Glomerular visceral epithelial cell (primary cell): ENCODE data around the gene GLIS2.

ENCODE experiments used
- DNase-seq: peaks from one replicate; pipeline ENCODE4 v3.0.0-alpha.2; 2016; ENCODE audit errors: extremely low spot score

Gene GLIS2

GRCh38 chr16:4297480-4297879 is 18.4 kb upstream of the GLIS2 start:
- DNase-seq: no peak

DNA sequence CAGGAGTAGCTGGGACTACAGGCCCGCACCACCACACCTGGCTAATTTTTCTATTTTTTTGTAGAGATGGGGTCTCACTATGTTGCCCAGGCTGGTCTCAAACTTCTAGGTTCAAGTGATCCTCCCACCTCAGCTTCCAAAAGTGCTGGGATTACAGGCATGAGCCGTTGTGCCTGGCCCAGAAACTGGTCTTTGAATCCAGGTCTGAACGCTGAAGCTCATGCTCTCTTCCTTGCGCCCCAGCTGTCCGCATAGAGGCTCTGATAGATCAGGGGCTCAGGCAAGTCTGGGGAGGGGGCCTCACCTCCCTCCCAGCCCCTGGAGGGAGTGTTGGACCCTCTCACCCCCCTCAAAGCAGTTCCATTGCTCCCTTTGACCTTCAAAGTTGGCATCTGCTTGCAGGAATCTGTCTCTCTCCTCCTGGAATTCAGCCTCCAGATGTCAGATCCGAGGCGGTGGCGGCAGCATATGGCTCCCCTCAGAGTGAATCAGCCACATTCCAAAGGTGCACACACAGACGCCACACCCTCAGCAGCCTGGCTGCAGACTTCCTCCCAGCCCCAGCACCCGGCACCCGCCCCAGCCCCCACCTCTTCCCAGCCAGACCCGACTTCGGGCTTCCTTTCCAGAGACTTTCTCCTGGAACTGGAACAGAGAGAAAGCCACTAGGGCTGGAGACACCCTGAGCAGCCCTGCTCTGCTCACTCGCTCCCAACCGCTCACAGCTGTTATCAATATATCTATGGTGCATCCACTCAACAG is 16.9 kb upstream of the GLIS2 start:
- DNase-seq: peak; percentile 92

GRCh38 chr16:4301177-4301576 is 14.7 kb upstream of the GLIS2 start:
- no peak for DNase-seq

- no peak for DNase-seq
Observed at GRCh38 chr16:4301968-4302367, 13.9 kb upstream of the GLIS2 start.

DNA sequence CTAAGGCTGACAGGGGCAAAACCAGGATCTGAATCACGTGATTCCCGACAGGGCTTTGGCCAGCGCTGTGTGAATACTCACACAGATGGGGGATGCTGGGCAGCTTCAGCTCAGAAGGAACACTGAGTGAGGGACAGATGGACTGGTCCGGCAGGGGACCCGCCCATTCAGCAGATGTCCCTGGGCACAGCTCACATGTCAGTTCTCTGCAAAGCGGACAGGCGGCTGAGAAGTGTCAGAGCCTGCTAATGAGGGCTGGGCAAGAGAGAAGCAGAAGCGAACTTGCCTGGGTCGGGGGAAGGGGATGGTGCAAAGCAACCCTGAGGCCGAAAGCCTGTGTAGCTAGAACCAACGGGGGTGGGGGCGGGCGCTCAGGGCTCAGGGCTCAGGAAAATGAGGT is 11.9 kb upstream of the GLIS2 start:
- no peak for DNase-seq

GRCh38 chr16:4306470-4307214 is 9.2 kb upstream of the GLIS2 start:
- DNase-seq: peak; percentile 53

DNA sequence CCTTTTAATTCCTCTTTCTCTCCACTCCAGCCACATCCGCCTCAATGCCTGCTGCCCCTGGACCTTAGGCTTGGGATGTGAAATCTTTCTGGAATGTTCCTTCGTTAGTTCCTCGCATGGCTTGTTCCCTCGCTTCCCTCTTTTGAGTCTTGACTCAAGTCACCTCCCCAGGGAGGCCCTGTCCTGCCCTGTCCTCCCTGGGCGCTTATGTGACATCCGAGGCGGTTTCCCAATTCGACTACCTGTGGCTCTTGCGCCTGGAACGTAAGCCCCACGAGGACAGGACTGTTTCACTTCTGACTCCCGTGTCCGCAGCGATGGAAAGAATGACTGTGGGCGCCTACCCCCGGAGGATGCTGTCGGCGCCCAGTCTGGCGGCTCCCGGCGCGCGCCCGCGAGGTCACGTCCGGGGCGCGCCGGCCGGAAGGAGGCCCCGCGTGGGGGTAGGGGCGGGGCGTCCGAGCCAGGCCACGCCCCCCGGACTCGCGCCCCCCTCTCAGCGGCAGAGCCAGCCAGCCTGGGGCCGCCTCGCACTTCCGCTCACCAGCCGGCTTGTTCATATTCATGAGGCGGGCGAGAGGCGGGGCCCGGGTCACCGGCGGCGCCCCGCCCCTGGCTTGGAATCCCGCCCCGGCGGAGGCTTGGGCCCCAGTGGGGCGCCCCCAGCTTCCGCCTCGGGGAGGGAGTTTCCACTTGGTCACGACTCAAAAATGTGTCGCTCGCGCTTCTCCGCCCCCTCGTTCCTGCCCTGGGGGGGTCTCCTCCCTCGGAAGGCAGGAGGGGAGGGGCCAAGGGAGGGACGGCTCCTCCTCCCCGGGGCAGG is 8.4 kb upstream of the GLIS2 start:
- peak; percentile 97 for DNase-seq

DNA sequence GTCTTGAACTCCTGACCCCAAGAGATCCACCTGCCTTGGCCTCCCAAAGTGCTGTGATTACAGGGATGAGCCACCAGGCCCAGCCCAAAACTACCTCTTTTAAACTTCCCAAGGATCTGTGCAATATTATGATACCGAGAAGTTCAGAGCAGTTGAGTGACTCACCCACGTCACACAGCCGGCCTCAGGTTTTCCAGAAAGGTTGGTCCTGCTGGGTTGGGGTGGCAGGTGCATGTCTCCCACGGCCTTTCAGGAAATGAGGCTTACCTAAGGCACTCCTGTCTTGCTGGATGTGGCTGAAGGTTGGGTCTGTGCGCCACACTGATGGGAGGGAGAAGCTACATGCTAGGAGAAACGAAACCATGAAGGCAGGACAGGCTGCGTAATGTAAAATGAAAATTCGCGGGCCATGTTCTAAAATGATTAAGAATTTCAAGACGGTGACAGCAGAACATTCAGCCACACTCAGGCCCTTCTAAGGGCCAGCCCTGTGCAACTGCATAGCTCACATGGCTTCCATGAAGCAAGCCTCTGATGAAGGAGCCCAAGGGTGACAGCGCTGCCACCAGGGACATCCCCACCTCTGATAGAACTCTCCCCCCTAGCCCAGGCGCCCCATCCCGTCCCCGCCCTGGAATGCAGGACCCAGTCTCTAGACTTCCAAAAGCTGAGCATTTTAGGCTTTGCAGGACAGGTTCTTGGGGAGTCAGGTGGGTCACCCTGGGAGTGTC is 6.6 kb upstream of the GLIS2 start:
- no peak for DNase-seq

- peak; percentile 86 for DNase-seq
Observed at GRCh38 chr16:4309833-4310266, 6.0 kb upstream of the GLIS2 start.

DNA sequence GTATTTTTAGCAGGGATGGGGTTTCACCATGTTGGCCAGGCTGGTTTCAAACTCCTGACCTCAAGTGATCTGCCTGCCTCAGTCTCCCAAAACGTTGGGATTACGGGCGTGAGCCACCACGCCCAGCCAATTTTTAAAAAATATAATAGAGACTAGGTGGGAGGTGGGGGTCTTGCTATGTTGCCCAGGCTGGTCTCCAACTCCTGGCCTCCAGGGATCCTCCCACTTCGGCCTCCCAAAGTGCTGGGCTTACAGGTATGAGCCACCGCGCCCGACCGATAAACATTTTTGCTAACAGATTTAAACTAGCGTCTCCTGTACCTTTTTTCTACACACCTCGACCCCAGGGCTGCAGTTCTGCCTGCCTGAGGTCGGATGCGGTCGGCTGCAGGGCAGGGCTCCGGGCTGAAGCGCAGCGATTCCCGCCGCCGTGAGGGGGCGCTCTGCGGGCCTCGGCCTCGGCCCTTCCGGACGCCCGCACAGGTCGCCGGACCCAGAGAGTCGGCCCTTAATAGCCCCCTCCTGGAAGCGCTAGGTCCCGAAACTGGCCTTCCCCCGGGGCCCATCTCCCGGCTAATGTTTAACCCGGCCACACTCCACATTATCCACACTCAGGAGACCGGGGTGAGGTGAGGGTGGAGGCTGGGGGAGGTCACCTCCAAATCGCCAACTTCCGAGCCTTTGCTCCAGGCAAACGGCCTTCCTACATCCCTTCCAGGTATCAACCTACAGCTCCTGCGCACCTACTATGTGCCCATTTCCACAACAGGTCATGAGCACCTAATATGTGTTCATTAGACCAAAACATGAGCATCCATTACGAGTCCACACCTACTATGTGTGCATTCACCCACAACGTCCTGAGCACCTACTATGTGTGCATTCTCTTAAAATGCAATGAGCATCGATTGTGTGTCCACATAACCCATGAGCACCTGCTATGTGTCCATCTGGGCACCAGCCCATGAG is 2.0 kb upstream of the GLIS2 start:
- peak; percentile 92 for DNase-seq

GRCh38 chr16:4314532-4315185 is 1.2 kb upstream of the GLIS2 start:
- peak; percentile 56 for DNase-seq

DNA sequence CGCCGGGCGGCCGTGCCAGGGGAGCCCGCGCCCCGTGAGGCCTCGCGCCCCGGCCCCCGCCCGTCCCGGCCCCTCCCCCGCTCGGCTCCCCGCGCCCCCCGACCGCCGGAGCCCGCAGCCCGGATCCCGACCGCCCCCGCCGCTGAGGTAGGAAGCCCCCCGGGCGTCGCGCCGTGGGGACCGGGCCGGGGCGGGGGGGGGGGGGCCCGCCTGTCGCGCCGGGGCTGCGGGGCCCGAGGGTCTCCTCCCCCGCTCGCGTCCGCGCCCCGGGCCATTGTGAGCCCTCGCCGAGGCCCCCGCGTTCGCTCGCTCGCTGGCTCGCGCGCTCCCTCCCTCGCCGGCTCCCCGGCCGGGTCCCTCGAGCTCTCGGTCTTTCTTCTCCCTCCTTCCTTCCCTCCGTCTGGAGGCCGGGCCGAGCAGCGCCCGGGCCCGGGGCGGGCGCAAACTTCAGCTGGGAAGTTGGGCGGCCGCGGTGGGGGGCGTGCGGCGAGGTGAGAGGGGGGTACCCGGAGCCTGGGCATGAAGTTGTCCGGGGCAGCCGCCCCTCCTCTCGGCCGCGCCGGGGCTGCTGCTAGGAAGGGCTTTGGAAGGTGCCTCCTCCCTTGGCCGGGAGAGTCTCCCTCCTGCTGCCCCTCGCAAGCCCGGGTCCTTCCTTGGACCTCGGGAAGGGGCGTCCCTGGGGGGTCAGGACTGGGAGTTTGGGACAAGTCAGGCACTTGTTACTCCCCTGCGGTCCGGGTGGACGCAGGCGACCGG is 419 bp downstream of the GLIS2 start:
- DNase-seq: no peak

DNA sequence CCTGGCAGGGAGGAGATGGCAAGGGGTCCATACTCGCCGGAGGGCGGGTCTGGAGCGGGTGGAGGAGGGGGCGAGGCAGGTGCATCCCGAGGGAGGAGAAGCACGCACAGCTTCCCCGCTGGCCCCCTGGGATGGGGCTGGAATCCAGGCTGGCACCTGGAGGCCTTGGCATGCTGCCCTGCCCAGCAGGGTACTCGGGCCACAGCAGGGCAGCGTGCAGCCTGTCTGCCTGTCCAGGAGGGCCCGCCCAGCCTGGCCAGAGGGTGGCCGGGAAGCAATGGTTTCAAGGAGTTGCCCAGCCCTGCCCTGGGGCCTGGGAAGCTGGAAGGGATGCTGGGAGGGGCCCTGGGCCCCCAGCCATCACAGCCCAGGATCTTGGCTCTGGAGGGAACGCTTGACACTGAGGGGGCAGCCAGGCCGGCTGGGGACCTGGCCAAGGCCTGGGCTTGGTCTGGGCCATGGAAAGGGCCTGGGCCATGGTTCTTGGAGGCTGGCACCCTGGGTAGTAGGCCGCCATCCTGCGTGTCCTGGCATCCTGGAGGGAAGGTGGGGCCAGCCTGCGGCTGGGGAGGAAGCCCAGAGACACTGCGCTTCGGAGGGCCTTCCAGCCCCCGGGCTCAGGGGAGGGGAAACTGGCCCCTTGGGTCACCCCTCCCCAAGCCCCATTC is 1.1 kb downstream of the GLIS2 start:
- peak; percentile 78 for DNase-seq

DNA sequence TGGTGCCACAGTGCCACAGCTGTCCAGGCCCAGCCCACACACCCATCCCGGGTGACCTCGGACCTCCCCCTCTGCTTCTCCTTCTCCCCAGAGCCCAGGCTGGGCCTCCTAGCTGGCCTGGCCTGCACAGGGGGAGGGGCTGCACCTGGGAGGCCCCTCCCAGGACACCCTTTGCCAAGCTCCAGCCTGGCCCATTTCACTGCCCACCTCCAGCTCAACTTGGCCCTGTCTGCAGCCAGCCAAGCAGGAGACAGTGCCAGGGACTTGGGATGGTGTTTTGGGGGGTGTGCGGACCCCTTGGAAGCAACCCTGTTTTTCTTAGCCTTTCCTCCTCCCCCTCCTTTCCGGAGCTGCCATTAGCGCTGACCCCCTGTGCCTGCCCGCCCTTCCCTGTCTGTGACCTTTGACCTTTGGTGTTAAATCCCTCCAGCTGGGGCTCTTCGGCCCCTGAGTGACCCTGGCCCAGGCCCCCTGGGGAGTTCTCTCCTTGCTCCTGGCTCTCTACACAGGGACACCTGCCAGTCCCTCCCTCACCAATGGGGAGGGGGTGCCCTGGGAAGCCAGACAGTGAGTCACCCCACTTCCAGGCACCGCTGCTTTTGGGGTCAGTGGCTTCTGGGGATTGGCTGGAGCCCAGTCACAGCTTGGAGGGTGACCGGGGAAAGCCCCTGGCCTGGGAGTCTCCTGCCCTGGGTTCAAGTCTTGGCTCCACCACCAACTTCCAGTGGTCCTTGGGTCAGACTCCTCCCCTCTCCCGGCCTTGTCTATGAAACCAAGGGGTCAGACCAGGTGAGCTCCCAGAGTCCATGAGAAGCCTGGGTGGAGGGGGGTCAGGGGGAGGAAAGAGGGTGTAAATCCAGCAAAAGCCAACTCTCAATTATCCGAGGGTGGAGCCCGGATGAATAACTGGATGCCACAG is 1.9 kb downstream of the GLIS2 start:
- DNase-seq: peak; percentile 80

DNA sequence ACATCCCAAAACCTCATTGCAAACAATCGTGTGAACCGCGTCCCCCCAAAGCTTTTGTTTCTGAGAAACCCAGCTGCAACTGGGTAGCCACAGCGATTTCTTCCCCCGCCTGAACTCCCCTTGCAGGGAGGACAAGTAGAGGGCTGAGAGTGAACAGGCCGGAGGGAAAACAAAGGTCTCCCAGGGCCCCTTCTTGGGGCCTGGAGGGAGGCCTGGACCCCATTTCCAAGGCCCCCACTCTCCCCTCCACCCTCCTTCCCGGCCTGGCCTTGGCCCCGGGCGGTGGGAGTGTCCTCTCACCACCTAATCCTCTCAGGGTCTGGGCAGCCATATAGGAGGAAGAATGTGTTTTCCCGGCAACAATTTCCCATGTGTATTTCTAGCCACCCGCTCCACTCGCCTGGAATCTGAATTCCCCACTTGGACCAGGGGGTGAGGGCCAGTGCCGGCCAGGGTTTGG is 2.6 kb downstream of the GLIS2 start:
- DNase-seq: no peak

DNA sequence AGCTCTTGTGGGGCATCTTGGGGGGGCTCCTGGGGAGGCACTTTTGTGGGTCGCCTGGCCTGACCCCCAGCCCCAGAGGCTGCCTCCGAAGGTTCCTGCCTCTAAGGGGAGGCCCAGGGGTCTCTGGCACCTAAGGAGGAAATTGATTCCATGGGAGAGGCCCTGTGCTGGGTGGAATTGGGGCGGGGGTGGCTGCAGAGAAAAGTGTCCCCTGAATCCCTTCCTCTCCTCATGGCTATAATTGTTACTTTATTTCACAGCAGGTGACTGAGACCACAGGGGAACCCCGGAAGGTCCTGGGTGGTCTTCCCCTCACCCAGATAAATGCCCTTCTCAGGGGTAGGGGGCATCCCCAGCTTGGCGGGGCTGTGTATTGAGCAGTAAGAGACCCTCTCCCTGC is 3.1 kb downstream of the GLIS2 start:
- DNase-seq: no peak
